KOPT-K1 (cell line): ENCODE data around the gene TSEN54.

Experiments
- H3K27ac ChIP-seq: fragments of 200-600 bp; sonication (generic); 2 replicates; pipeline ENCODE4 v1.5.1; 2016; ENCODE audit warnings: antibody characterized with exemption, mild to moderate bottlenecking, low read depth, low read length; ENCODE audit not compliant: poor library complexity, severe bottlenecking
- H3K36me3 ChIP-seq: fragments of 200-600 bp; sonication (generic); 2 replicates; pipeline ENCODE4 v1.5.1; 2017; ENCODE audit warnings: antibody characterized with exemption, mild to moderate bottlenecking, low read length, moderate library complexity; ENCODE audit not compliant: insufficient read depth
- H3K9me3 ChIP-seq: fragments of 200-600 bp; sonication (generic); 2 replicates; pipeline ENCODE4 v1.5.1; 2017; ENCODE audit warnings: antibody characterized with exemption, low read length, mild to moderate bottlenecking; ENCODE audit not compliant: insufficient read depth, poor library complexity, severe bottlenecking

Gene TSEN54

GRCh38 chr17:75550139-75550465 is 33.8 kb downstream of the TSEN54 start:
- H3K27ac ChIP-seq = no peak overlapping the region
- no peaks in the 10 kb centered on the region for H3K9me3 ChIP-seq
- H3K36me3 ChIP-seq = no peaks in the 10 kb centered on the region

DNA sequence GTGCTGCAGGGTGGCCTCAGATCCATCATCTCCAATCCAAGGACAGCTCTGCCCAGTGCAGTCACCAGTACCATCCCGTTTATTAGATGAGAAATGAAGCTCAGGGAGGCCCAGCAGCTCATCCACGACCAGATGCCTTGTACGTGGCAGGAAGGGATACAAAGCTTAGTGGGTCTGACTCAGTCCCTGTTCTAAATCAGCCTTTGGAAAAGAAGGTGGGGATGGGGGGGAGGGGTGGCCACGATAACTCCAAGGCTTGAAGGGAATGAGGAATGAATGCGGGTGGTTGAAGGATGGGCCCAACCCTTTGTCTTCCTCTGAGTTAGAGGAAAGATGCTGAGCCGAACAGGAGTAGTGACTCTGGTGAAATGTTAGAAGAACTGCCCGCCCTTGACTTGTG is 34.9 kb downstream of the TSEN54 start:
- no peak overlapping the region for H3K27ac ChIP-seq
- no peaks in the 10 kb centered on the region for H3K36me3 ChIP-seq
- no peaks in the 10 kb centered on the region for H3K9me3 ChIP-seq

- no peaks in the 10 kb centered on the region for H3K36me3 ChIP-seq
- H3K27ac ChIP-seq = no peak overlapping the region
- H3K9me3 ChIP-seq = no peaks in the 10 kb centered on the region
Observed at GRCh38 chr17:75552425-75553294, 36.3 kb downstream of the TSEN54 start.

- Histone ChIP-seq H3K9me3 (no peaks in the 10 kb centered on the region), H3K27ac (no peak overlapping the region), H3K36me3 (no peaks in the 10 kb centered on the region)
Observed at GRCh38 chr17:75553295-75554110, 37.2 kb downstream of the TSEN54 start.

DNA sequence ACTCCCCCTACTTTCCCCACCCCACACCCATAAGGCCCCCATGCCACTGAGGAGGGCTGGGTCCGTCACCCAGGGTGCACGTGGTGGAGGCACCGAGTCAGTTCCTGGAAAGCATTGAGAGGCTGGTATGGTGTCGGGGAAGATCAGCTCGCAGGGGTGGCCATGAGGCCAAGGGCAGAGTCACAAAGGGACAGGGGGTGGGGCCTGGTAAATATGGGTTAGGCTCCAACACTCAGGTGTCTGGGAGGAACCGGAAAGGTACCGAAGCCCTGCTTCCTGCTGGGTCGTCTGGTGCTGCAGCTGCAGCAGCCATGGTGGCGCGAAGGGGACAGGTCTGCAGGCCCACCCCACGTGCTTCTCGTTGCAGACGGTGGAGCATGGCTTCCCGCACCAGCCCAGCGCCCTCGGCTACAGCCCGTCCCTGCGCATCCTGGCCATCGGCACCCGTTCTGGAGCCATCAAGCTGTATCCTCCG is 39.4 kb downstream of the TSEN54 start:
- Histone ChIP-seq H3K9me3 (no peaks in the 10 kb centered on the region), H3K27ac (no peak overlapping the region), H3K36me3 (no peaks in the 10 kb centered on the region)

- H3K27ac ChIP-seq = no peak overlapping the region
- H3K9me3 ChIP-seq = no peaks in the 10 kb centered on the region
Observed at GRCh38 chr17:75557075-75557851, 40.9 kb downstream of the TSEN54 start.

GRCh38 chr17:75557852-75558665 is 41.7 kb downstream of the TSEN54 start:
- Histone ChIP-seq H3K9me3 (no peaks in the 10 kb centered on the region), H3K36me3 (no peaks in the 10 kb centered on the region), H3K27ac (no peak overlapping the region)

More at GRCh38 chr17:75557075-75557851, 40.9 kb downstream of the TSEN54 start:
- H3K36me3 ChIP-seq = no peaks in the 10 kb centered on the region

GRCh38 chr17:75558666-75559530 is 42.6 kb downstream of the TSEN54 start:
- Histone ChIP-seq H3K36me3 (no peaks in the 10 kb centered on the region), H3K27ac (no peak overlapping the region), H3K9me3 (no peaks in the 10 kb centered on the region)

GRCh38 chr17:75559958-75560533 is 43.7 kb downstream of the TSEN54 start:
- Histone ChIP-seq H3K27ac (no peak overlapping the region), H3K36me3 (no peaks in the 10 kb centered on the region), H3K9me3 (no peaks in the 10 kb centered on the region)

- H3K36me3 ChIP-seq = no peaks in the 10 kb centered on the region
- no peak overlapping the region for H3K27ac ChIP-seq
Observed at GRCh38 chr17:75561927-75562603, 45.7 kb downstream of the TSEN54 start.

GRCh38 chr17:75563063-75563758 is 46.9 kb downstream of the TSEN54 start:
- Histone ChIP-seq H3K27ac (no peak overlapping the region), H3K9me3 (no peaks in the 10 kb centered on the region), H3K36me3 (no peaks in the 10 kb centered on the region)

More at GRCh38 chr17:75561927-75562603, 45.7 kb downstream of the TSEN54 start:
- no peaks in the 10 kb centered on the region for H3K9me3 ChIP-seq

GRCh38 chr17:75564195-75564594 is 47.9 kb downstream of the TSEN54 start:
- Histone ChIP-seq H3K9me3 (no peaks in the 10 kb centered on the region), H3K36me3 (no peaks in the 10 kb centered on the region), H3K27ac (no peak overlapping the region)
